ENCODE results near the gene ZNF865. TPM values are rescaled to one million over a fixed set of nuclear protein-coding genes. Genes with fewer than 3 reads are reported as not detected.

The ZNF865 gene
- total RNA-seq, 1 donor from 2014 or later: 13.1 TPM

DNA sequence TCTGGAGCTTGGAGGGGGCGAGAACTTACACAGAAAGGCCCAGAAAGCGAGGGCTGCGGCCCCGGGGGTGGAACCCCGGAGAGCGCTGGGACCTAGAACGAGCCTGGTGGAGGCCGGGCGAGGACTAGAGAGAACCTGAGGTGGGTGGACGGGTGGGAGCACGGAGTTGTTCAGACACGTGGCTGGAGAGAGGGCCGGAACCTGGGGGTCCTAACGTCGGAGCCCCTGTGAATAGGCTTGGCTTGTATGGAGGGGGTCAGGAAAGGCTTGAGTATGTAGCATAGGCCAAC, 38.4 kb downstream of the ZNF865 start:
- DNase-seq (ENCODE audit: extremely low read depth, low read depth, low spot score): no peak

DNA sequence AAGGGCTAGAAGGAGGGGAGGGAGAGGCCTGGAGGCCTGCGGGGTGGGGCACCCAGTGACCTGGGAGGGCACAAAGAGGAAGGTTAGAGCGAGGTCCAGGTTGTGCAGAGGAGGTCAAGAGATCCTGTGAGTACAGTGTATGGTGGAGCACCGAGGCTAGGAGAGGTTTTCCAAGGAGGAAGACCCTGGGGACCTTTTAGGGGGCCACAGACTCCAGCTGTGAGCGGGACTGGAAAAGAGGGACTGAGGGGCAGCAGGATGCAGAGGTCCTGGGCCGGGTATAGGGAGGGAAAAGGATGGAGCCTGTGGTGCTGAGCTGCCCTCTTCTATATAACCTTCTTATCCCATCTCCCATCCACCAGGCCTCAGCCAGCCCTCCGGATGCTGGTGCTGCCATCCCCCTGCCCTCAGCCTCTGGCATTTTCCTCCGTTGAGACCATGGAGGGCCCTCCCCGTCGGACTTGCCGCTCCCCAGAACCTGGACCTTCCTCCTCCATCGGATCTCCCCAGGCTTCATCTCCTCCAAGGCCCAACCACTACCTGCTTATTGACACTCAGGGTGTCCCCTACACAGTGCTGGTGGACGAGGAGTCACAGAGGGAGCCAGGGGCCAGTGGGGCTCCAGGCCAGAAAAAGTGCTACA, 38.9 kb downstream of the ZNF865 start:
- no peak for DNase-seq (ENCODE audit: extremely low read depth, low read depth, low spot score)

DNA sequence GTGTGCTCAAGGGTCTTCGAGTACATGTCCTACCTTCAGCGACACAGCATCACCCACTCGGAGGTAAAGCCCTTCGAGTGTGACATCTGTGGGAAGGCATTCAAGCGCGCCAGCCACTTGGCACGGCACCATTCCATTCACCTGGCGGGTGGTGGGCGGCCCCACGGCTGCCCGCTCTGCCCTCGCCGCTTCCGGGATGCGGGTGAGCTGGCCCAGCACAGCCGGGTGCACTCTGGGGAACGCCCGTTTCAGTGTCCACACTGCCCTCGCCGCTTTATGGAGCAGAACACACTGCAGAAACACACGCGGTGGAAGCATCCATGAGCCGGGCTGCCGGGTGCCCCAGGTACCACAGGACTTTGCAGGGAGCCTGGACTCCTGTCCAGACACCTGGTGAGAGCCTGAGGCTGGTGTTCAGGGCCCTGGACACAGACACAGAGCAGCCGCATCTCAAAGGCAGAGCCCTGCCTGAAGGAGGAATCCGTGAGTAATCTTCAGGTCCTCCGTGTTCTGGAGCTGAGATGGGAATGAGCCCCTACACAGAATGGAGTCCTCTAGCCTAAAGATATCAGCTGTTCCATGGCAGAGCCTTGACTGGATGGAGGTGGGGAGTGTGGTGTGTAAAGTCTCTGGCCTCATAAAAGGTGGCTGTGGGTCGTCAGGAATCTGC, 39.5 kb downstream of the ZNF865 start:
- DNase-seq (ENCODE audit: extremely low read depth, low read depth, low spot score): no peak

DNA sequence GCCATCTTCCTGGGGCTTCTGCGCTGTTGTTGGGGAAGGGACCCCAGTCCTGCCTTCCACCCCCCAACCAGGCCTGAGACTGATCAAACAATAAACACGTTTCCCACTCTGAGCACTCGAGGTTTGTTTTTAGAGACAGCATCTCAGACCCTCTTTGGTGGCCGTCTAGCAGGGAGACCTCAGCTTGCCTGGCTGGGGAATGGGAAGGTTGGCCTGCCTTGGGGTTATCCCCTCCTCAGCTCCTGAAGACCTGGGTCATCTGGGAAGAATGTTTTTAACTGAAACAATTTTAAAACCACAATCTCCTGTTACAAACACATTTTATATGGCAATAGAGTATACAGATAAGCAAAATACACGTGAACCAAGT, 40.0 kb downstream of the ZNF865 start:
- no peak for DNase-seq (ENCODE audit: extremely low read depth, low read depth, low spot score)

GRCh38 chr19:55646889-55647731, 41.7 kb downstream of the ZNF865 start:
- no peak for DNase-seq (ENCODE audit: extremely low read depth, low read depth, low spot score)

DNA sequence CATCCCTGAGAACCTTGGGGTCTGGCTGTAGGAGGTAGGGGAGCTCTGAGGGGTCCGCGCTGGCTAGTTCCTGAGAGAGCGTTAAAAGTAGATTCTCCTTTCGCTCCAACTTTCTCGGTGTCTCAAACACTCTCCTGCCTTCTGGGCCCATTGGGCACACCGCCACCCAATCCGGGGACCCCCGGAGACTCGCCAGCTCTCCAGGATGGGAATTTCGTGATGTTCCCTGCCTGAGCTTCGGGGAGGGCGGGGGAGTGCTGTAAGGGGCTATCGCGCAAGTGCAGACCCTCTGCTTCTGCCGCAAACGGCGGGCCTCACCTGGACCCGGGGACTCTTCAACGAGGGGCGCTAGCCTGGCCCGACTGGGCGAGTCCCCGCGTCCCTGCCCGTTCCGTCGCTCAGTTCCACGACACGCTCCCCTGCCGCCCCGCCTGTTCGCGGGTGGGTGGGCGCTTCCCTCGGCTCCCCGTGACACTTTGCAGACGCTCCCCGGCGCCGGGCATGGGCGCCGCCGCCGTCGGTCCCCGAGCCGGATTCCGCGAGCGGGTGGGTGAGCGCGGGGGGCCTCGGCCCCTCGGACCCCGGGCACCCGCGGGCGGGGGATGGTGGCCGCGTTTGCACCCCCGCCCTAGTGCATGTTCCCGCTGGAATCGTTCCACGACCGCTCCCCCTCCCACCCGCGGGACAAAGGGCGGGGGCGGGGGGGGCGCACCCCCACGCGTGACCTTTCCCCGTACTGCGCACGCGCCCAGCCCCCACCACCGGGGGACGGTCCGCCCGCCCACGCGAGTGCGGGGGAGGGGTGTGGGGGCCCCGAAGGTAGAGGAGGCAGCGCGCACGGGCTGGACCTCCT, 42.5 kb downstream of the ZNF865 start, which contains the start of gene CCDC106:
Gene CCDC106 (plus strand): TSS at position 481 of the 853 bp plus-strand sequence. CDS start 835 bp downstream, outside the sequence.
- DNase-seq (ENCODE audit: extremely low read depth, low read depth, low spot score): no peak

DNA sequence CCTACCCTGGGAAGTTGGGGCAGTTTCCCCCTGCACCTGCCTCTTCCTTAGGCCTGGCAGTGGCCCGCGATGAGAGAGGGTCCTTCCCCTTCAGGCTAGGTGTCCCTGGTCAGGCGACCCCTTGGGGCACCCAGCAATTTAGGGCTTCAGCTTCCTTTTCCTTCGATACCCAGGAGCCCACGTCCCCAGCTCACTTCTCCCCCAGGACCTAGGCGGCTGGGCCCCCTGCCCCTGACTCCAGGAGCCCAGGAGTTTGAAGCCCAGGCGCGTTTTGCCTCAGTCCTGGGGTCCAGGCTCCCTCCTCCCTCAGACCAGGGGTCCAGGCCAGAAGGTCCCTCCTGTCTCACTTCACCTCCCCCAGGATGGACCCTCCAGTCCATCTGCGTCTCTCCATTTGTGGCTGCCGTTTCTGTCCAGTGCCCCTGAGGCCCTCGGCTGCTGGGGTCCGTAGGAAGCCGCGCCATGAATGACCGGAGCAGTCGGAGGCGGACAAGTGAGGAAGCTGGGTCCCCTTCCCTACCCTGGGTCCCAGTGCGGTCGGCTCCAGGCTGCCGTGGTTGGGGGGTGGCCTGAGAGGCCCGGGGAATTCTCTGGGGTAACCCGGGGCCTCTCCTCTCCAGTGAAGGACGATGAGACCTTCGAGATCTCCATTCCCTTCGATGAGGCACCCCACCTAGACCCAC, 43.3 kb downstream of the ZNF865 start:
- no peak for DNase-seq (ENCODE audit: extremely low read depth, low read depth, low spot score)

- no peak for DNase-seq (ENCODE audit: extremely low read depth, low read depth, low spot score)
Observed at GRCh38 chr19:55649268-55650125, 44.0 kb downstream of the ZNF865 start.

- no peak for DNase-seq (ENCODE audit: extremely low read depth, low read depth, low spot score)
Observed at GRCh38 chr19:55650126-55650557, 44.7 kb downstream of the ZNF865 start.

DNA sequence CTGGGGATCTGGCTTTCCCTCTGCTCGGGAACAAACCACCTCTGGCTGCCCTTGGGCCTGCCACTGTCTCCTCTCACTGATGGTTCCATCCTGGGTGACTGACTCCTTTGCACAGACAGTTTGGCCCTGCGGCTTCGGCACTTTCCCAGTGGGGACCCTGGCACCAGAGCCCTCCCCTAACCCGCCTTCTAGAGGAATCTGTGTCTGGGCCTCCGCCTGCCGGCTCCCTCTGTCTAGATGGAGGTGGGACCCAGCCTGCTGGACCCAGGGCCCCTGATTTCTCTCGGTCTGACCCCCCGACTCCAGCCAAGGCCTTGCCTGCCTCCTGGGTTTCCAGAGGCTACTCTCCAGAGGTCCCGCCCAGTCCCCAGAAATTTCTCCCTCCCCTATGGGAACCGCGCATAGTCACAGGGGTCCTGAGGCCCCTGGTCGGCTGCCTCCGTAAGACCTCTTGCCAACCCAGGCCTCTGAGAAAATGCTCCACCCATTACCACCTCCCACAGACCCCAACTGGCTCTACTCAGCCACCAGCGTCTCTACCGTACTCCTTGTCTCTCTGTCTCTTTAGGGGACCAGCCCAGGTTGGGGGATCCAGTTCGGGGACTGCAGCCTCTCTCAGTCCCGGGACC, 45.3 kb downstream of the ZNF865 start:
- DNase-seq (ENCODE audit: extremely low read depth, low read depth, low spot score): no peak

DNA sequence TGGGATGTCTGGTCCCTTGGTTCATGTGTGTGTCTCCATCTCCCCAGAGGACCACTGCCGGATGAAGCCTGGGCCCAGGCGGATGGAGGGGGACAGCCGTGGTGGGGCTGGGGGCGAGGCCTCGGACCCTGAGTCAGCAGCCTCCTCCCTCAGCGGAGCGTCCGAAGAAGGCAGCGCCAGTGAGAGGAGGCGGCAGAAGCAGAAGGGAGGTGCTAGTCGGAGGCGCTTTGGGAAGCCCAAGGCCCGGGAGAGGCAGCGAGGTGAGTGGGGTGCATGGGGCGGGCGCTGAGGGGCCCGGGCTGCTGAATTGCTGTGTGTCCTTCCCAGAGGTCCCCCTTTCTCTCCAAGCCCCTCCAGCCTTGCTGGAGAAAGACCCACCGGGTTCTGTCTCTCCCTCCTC, 45.8 kb downstream of the ZNF865 start:
- DNase-seq (ENCODE audit: extremely low read depth, low read depth, low spot score): no peak

DNA sequence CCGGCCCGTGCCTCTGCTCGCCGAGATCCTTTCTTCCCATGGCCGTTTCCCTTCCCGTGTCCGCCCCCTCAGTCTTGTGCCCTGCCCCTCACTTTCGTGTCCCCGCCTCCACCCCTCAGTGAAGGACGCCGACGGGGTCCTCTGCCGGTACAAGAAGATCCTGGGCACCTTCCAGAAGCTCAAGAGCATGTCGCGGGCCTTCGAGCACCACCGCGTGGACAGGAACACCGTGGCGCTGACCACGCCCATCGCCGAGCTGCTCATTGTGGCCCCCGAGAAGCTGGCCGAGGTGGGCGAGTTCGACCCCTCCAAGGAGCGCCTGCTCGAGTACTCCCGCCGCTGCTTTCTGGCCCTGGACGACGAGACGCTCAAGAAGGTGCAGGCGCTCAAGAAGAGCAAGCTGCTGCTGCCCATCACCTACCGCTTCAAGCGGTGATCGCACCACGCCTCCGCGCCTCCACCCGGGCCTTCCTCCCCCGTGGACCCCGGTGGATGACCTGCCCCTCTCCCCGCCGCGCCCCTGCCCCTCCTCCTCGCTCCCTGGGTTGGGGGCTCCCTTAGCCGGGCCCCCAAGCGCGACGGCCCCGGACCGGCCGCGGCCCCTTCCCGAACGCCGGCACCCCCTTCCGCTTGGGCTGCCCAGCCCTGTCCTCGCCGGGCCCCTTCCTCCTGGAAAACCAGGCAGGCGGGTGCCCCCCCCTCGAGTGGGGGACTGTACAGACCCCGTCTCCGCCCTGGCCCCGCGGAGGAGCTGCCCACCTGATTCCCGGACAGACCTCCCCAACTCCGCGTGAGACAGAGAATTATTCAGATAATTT, 47.1 kb downstream of the ZNF865 start:
- no peak for DNase-seq (ENCODE audit: extremely low read depth, low read depth, low spot score)

DNA sequence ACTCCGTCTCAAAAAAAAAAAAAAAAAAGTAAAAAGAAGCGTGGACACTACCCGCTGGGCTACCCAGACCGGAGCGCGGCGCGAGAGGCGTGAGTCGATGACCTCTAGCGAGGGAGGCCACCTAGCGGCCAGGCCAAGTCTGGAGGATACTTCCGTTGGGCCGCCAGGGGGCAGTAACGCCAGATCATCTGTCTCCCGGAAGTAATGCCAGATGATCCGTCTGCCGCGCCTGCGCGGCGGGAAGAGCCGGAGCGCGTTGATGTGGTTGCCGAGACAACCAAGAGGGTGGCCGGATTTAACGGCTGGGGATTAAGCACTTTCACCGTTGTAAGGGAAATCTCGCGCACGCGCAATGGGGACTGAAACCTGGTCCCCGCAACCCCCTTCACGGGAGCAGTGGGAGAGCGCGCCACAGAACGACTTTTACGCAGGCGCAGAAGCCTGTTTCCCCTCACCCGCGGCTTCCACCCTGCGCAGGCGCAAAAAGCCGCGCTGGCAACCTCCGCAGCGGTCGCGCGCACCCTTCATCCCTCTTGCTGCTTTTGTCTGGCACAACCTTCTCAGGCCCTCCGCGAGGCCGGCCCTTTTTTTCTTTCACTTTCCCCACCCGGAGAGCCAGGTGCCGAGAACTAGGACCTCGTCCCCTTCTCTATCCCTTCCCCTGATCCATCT, 48.3 kb downstream of the ZNF865 start:
- peak; percentile 90 for DNase-seq (ENCODE audit: extremely low read depth, low read depth, low spot score)

- DNase-seq (ENCODE audit: extremely low read depth, low read depth, low spot score): peak; percentile 98
Observed at GRCh38 chr19:55654323-55654867, 48.9 kb downstream of the ZNF865 start.

GRCh38 chr19:55654868-55655647, 49.6 kb downstream of the ZNF865 start, which contains the start of gene U2AF2:
Gene U2AF2, plus strand, starts transcription at chr19:55655035. Its CDS starts 70 bp downstream, at chr19:55655105.
- DNase-seq (ENCODE audit: extremely low read depth, low read depth, low spot score): no peak

GRCh38 chr19:55655648-55656040, 50.2 kb downstream of the ZNF865 start:
- no peak for DNase-seq (ENCODE audit: extremely low read depth, low read depth, low spot score)
